Neural cell (in vitro differentiated cells): ENCODE results near the gene PLET1. TPM values are rescaled to one million over a fixed set of nuclear protein-coding genes. Genes with fewer than 3 reads are reported as not detected.
A peak's percentile ranks its signal among the peaks of the same experiment; 100 is the strongest.

Experiments used
- H2AFZ ChIP-seq: fragments of 200-600, 300-800 bp; sonication (generic), shearing (Covaris generic); 2 replicates; pipeline ENCODE4 v1.6.0; 2014; ENCODE audit warnings: low read depth, mild to moderate bottlenecking, antibody characterized with exemption, low read length, moderate library complexity
- H3F3A ChIP-seq: fragments of 200-600 bp; shearing (Covaris generic); 2 replicates; pipeline ENCODE4 v1.6.1; 2016; ENCODE audit warnings: mild to moderate bottlenecking, moderate library complexity, mixed read lengths, antibody characterized with exemption, low read length; ENCODE audit not compliant: insufficient read depth, poor library complexity, severe bottlenecking
- H3K27ac ChIP-seq: fragments of 200-600, 300-800 bp; sonication (generic), shearing (Covaris generic); 2 replicates; pipeline ENCODE4 v1.5.1; 2014; ENCODE audit warnings: mild to moderate bottlenecking, low read length, moderate library complexity
- H3K27me3 ChIP-seq: fragments of 300-800, 200-600 bp; sonication (generic), shearing (Covaris generic); 2 replicates; pipeline ENCODE4 v1.6.0; 2014; ENCODE audit warnings: mild to moderate bottlenecking, low read depth, low read length, moderate library complexity; ENCODE audit not compliant: insufficient read depth
- H3K36me3 ChIP-seq: fragments of 300-800, 200-600 bp; sonication (generic), shearing (Covaris generic); 2 replicates; pipeline ENCODE4 v1.5.1; 2014; ENCODE audit warnings: mild to moderate bottlenecking, antibody characterized with exemption, low read length, moderate library complexity; ENCODE audit not compliant: insufficient read depth
- H3K4me2 ChIP-seq: fragments of 300-800, 200-600 bp; sonication (generic), shearing (Covaris generic); 2 replicates; pipeline ENCODE4 v1.6.0; 2014; ENCODE audit warnings: mild to moderate bottlenecking, low read length
- H3K4me3 ChIP-seq: fragments of 300-800, 200-600 bp; sonication (generic), shearing (Covaris generic); 2 replicates; pipeline ENCODE4 v1.5.1; 2014; ENCODE audit warnings: mild to moderate bottlenecking, low read length, moderate library complexity
- H3K79me2 ChIP-seq: fragments of 200-600 bp; shearing (Covaris generic); replicated peaks from 2 replicates; pipeline ENCODE4 v1.6.0; 2014; ENCODE audit warnings: mild to moderate bottlenecking, low read length, moderate library complexity; ENCODE audit not compliant: insufficient read depth
- H3K9ac ChIP-seq: fragments of 300-800, 200-600 bp; sonication (generic), shearing (Covaris generic); 2 replicates; pipeline ENCODE4 v1.6.1; 2016; ENCODE audit warnings: mild to moderate bottlenecking, low read length, mixed read lengths
- H3K9me2 ChIP-seq: fragments of 200-600 bp; shearing (Covaris generic); 2 replicates; pipeline ENCODE4 v1.6.1; 2016; ENCODE audit warnings: mild to moderate bottlenecking, low read length, mixed read lengths; ENCODE audit not compliant: insufficient read depth
- H3K9me3 ChIP-seq: fragments of 200-600, 300-800 bp; sonication (generic), shearing (Covaris generic); 2 replicates; pipeline ENCODE4 v1.6.1; 2016; ENCODE audit warnings: mild to moderate bottlenecking, mixed run types, low read length, moderate library complexity, mixed read lengths
- H4K20me1 ChIP-seq: fragments of 200-600 bp; shearing (Covaris generic); 2 replicates; pipeline ENCODE4 v1.6.1; 2016; ENCODE audit warnings: mild to moderate bottlenecking, mixed run types; ENCODE audit not compliant: insufficient read depth
- EP300 ChIP-seq: fragments of 450-650 bp; conservative IDR thresholded peaks from 2 replicates; pipeline ENCODE4 v1.6.1; 2014; ENCODE audit warnings: antibody characterized with exemption, mild to moderate bottlenecking, moderate library complexity; ENCODE audit not compliant: poor library complexity, severe bottlenecking
- EZH2 ChIP-seq: fragments of 200-600, 300-800 bp; shearing (Covaris generic), sonication (generic); IDR thresholded peaks from 2 replicates; pipeline ENCODE4 v1.6.1; 2014; ENCODE audit warnings: antibody characterized with exemption, low read length, borderline replicate concordance, mild to moderate bottlenecking; ENCODE audit not compliant: insufficient read depth, poor library complexity, severe bottlenecking
- MXI1 ChIP-seq: fragments of 450-650 bp; conservative IDR thresholded peaks from 2 replicates; pipeline ENCODE4 v1.6.1; 2014; ENCODE audit warnings: antibody characterized with exemption, mild to moderate bottlenecking; ENCODE audit not compliant: poor library complexity, severe bottlenecking
- POLR2AphosphoS5 ChIP-seq: IDR thresholded peaks from 2 replicates; pipeline ENCODE4 v1.6.1; 2012
- RAD21 ChIP-seq: fragments of 450-650 bp; conservative IDR thresholded peaks from 2 replicates; pipeline ENCODE4 v1.6.1; 2014; ENCODE audit warnings: antibody characterized with exemption, mild to moderate bottlenecking, moderate library complexity
- SMC3 ChIP-seq: fragments of 450-650 bp; conservative IDR thresholded peaks from 2 replicates; pipeline ENCODE4 v1.6.1; 2014; ENCODE audit warnings: antibody characterized with exemption, mild to moderate bottlenecking, moderate library complexity; ENCODE audit not compliant: poor library complexity
- TAF1 ChIP-seq: IDR thresholded peaks from 2 replicates; pipeline ENCODE4 v1.6.1; 2012; ENCODE audit warnings: low read depth
- polyA plus RNA-seq: library from polyadenylated mRNA; depleted of rRNA; stranded (reverse); fragments of >200 nt; gene quantifications from 2 replicates; pipeline ENCODE4 v1.2.3, GENCODE V29; 2014
- TF ChIP-seq, protein P1 (sequence below): IDR thresholded peaks from 2 replicates; pipeline ENCODE4 v1.6.1; 2012; ENCODE audit warnings: borderline replicate concordance
- TF ChIP-seq, protein P2 (sequence below): fragments of 450-650 bp; IDR thresholded peaks from 2 replicates; pipeline ENCODE4 v1.5.1; 2014; ENCODE audit warnings: antibody characterized with exemption, mild to moderate bottlenecking, moderate library complexity; ENCODE audit not compliant: poor library complexity, severe bottlenecking

The PLET1 gene
- polyA plus RNA-seq, 1 donor from 2014 or later, result not detected

DNA sequence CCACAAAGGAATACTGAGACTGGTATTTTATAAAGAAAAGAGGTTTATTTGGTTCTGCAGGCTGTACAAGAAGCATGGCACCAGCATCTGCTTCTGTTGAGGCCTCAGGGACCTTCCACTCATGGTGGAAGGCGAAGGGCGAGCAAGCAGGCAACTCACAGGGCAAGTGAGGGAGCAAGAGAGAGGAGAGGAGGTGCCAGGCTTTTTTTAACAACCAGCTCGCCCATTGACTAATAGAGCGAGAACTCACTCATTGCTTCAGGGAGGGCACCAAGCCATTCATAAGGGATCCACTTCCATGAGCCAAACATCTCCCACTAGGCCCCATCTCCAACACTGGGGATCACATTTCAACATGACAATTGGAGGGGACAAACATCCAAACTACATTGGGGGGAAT is 33.2 kb downstream of the PLET1 start:
- H2AFZ ChIP-seq, result no peak overlapping the region
- peaks cover 27% of the 10 kb centered on the region for H3K79me2 ChIP-seq
- H3K9me3 ChIP-seq, result no peaks in the 10 kb centered on the region
- TF ChIP-seq EP300, result no peak
- TF ChIP-seq SMC3, result no peak
- TF ChIP-seq TAF1, result no peak
- TF ChIP-seq RAD21, result no peak
- no peak for TF ChIP-seq POLR2AphosphoS5
- TF ChIP-seq EZH2, result no peak
- TF ChIP-seq, protein P1, sequence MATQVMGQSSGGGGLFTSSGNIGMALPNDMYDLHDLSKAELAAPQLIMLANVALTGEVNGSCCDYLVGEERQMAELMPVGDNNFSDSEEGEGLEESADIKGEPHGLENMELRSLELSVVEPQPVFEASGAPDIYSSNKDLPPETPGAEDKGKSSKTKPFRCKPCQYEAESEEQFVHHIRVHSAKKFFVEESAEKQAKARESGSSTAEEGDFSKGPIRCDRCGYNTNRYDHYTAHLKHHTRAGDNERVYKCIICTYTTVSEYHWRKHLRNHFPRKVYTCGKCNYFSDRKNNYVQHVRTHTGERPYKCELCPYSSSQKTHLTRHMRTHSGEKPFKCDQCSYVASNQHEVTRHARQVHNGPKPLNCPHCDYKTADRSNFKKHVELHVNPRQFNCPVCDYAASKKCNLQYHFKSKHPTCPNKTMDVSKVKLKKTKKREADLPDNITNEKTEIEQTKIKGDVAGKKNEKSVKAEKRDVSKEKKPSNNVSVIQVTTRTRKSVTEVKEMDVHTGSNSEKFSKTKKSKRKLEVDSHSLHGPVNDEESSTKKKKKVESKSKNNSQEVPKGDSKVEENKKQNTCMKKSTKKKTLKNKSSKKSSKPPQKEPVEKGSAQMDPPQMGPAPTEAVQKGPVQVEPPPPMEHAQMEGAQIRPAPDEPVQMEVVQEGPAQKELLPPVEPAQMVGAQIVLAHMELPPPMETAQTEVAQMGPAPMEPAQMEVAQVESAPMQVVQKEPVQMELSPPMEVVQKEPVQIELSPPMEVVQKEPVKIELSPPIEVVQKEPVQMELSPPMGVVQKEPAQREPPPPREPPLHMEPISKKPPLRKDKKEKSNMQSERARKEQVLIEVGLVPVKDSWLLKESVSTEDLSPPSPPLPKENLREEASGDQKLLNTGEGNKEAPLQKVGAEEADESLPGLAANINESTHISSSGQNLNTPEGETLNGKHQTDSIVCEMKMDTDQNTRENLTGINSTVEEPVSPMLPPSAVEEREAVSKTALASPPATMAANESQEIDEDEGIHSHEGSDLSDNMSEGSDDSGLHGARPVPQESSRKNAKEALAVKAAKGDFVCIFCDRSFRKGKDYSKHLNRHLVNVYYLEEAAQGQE, result no peak
- no peak for TF ChIP-seq MXI1
- no peaks in the 10 kb centered on the region for H4K20me1 ChIP-seq
- H3F3A ChIP-seq, result no peaks in the 10 kb centered on the region
- H3K27ac ChIP-seq, result peak overlapping the region; percentile 91
- peak overlapping the region; percentile 74 for H3K4me2 ChIP-seq
- no peaks in the 10 kb centered on the region for H3K9me2 ChIP-seq
- peak overlapping the region; percentile 88 for H3K4me3 ChIP-seq
- peak overlapping the region; percentile 89 for H3K9ac ChIP-seq
- H3K36me3 ChIP-seq, result no peaks in the 10 kb centered on the region
- H3K27me3 ChIP-seq, result no peaks in the 10 kb centered on the region

DNA sequence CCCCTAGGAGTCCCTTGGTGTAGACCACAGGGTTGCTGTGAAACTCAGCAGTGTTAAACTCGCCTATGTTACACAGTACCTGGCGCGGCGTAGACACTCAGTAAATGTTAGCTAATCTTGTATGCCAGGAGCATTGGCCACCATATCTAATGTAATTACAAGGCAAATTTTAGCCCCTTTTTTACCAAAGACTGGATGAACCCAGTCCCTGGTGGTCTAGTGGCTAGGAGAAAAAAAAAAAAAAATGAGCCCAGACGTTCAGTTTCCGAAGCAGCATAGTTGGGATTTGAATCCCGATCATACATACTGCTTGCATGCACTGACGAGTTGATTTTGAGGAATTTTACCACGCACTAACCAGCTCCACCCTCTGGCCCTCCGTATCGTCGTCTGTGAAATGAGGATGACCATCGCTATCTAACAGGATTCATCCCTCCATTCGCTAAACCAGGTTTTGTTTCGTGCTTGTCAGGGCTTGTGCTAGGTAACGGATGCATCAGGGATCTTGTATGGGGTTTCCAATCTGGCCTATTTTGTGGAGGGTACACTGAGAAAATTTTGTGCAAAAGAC is 33.7 kb downstream of the PLET1 start:
- H3K27me3 ChIP-seq, result no peaks in the 10 kb centered on the region

More for the DNA sequence above, 33.7 kb downstream of the PLET1 start:
- Histone ChIP-seq H4K20me1 (no peaks in the 10 kb centered on the region), H3K9ac (peak overlapping the region; percentile 89), H3K9me2 (no peaks in the 10 kb centered on the region), H3K4me2 (peak overlapping the region; percentile 74), H3K9me3 (no peaks in the 10 kb centered on the region), H3K36me3 (no peaks in the 10 kb centered on the region), H3K4me3 (peak overlapping the region; percentile 88), H3K27ac (peak overlapping the region; percentile 91), H3F3A (no peaks in the 10 kb centered on the region), H2AFZ (peak overlapping the region; percentile 89), H3K79me2 (peaks cover 27% of the 10 kb centered on the region)
- peak; percentile 3 for TF ChIP-seq RAD21
- TF ChIP-seq EP300, result no peak
- TF ChIP-seq, protein P2, sequence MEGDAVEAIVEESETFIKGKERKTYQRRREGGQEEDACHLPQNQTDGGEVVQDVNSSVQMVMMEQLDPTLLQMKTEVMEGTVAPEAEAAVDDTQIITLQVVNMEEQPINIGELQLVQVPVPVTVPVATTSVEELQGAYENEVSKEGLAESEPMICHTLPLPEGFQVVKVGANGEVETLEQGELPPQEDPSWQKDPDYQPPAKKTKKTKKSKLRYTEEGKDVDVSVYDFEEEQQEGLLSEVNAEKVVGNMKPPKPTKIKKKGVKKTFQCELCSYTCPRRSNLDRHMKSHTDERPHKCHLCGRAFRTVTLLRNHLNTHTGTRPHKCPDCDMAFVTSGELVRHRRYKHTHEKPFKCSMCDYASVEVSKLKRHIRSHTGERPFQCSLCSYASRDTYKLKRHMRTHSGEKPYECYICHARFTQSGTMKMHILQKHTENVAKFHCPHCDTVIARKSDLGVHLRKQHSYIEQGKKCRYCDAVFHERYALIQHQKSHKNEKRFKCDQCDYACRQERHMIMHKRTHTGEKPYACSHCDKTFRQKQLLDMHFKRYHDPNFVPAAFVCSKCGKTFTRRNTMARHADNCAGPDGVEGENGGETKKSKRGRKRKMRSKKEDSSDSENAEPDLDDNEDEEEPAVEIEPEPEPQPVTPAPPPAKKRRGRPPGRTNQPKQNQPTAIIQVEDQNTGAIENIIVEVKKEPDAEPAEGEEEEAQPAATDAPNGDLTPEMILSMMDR, result peak; percentile 16
